Measurements from ENCODE around the gene NABP2.
A peak's percentile ranks its signal among the peaks of the same experiment; 100 is the strongest.

NABP2 gene

GRCh38 chr12:56248711-56249110 is 24.6 kb downstream of the NABP2 start:
- no peaks in the 10 kb centered on the region for H3K27me3 ChIP-seq (replicated peaks)
- DNase-seq = no peak
- TF ChIP-seq CTCF (IDR thresholded peaks at IDR 0.05; ENCODE audit: low read depth, low read length, missing control alignments) = no peak
- in situ Hi-C loops (cut with HindIII; ENCODE audit: low pct_ligation_motif_present, low sequenced_read_pairs) = no loop called here
- peaks cover 87% of the 10 kb centered on the region for H3K36me3 ChIP-seq (replicated peaks)
- no peak overlapping the region for H3K4me3 ChIP-seq (ENCODE audit: low read depth, low read length)
- no peak overlapping the region for H3K27ac ChIP-seq

GRCh38 chr12:56252649-56253048 is 28.5 kb downstream of the NABP2 start:
- DNase-seq = no peak
- Histone ChIP-seq H3K27me3 (replicated peaks) (no peaks in the 10 kb centered on the region), H3K27ac (no peak overlapping the region), H3K4me3 (ENCODE audit: low read depth, low read length) (no peak overlapping the region), H3K36me3 (replicated peaks) (peaks cover 81% of the 10 kb centered on the region)
- no peak for TF ChIP-seq CTCF (IDR thresholded peaks at IDR 0.05; ENCODE audit: low read depth, low read length, missing control alignments)
- in situ Hi-C loops (cut with HindIII; ENCODE audit: low pct_ligation_motif_present, low sequenced_read_pairs) = no loop called here

- Histone ChIP-seq H3K27ac (no peak overlapping the region), H3K4me3 (ENCODE audit: low read depth, low read length) (no peak overlapping the region), H3K36me3 (replicated peaks) (peaks cover 76% of the 10 kb centered on the region), H3K27me3 (replicated peaks) (no peaks in the 10 kb centered on the region)
- no peak for DNase-seq
- in situ Hi-C loops (cut with HindIII; ENCODE audit: low pct_ligation_motif_present, low sequenced_read_pairs) = no loop called here
- TF ChIP-seq CTCF (IDR thresholded peaks at IDR 0.05; ENCODE audit: low read depth, low read length, missing control alignments) = no peak
Measured at GRCh38 chr12:56253091-56253490, 28.9 kb downstream of the NABP2 start.

- no peak for TF ChIP-seq CTCF (IDR thresholded peaks at IDR 0.05; ENCODE audit: low read depth, low read length, missing control alignments)
- no peak for DNase-seq
Measured at GRCh38 chr12:56255671-56256070, 31.5 kb downstream of the NABP2 start.

GRCh38 chr12:56256326-56256960 is 32.3 kb downstream of the NABP2 start:
- H3K27me3 ChIP-seq (replicated peaks) = no peaks in the 10 kb centered on the region
- no peak for DNase-seq
- peak overlapping the region; percentile 83 for H3K4me3 ChIP-seq (ENCODE audit: low read depth, low read length)
- in situ Hi-C loops (cut with HindIII; ENCODE audit: low pct_ligation_motif_present, low sequenced_read_pairs) = no loop called here
- no peak overlapping the region for H3K27ac ChIP-seq
- TF ChIP-seq CTCF (IDR thresholded peaks at IDR 0.05; ENCODE audit: low read depth, low read length, missing control alignments) = peak; percentile 50
- H3K36me3 ChIP-seq (replicated peaks) = peaks cover 50% of the 10 kb centered on the region

More at GRCh38 chr12:56255671-56256070, 31.5 kb downstream of the NABP2 start:
- no peaks in the 10 kb centered on the region for H3K27me3 ChIP-seq (replicated peaks)
- in situ Hi-C loops (cut with HindIII; ENCODE audit: low pct_ligation_motif_present, low sequenced_read_pairs) = no loop called here
- H3K27ac ChIP-seq = no peak overlapping the region
- peaks cover 57% of the 10 kb centered on the region for H3K36me3 ChIP-seq (replicated peaks)
- no peak overlapping the region for H3K4me3 ChIP-seq (ENCODE audit: low read depth, low read length)

GRCh38 chr12:56257071-56257470 is 32.9 kb downstream of the NABP2 start:
- H3K4me3 ChIP-seq (ENCODE audit: low read depth, low read length) = peak overlapping the region; percentile 83
- no peak for DNase-seq
- H3K27ac ChIP-seq = no peak overlapping the region
- in situ Hi-C loops (cut with HindIII; ENCODE audit: low pct_ligation_motif_present, low sequenced_read_pairs) = no loop called here
- peaks cover 46% of the 10 kb centered on the region for H3K36me3 ChIP-seq (replicated peaks)
- no peak for TF ChIP-seq CTCF (IDR thresholded peaks at IDR 0.05; ENCODE audit: low read depth, low read length, missing control alignments)
- no peaks in the 10 kb centered on the region for H3K27me3 ChIP-seq (replicated peaks)
